GM19397 (cell line): ENCODE results near the gene PHLDB2.
"Not testable (repeated sequence)": the region's sequence is repeated elsewhere in the genome, so short reads cannot be mapped to it uniquely, and the experiment has no call there.

ENCODE experiments used
- ATAC-seq: cut with Tn5 transposase; IDR thresholded peaks from one replicate; pipeline ENCODE4 v1.9.1; 2021; ENCODE audit warnings: mild to moderate bottlenecking, moderate library complexity; ENCODE audit not compliant: unreplicated experiment

The PHLDB2 gene

DNA sequence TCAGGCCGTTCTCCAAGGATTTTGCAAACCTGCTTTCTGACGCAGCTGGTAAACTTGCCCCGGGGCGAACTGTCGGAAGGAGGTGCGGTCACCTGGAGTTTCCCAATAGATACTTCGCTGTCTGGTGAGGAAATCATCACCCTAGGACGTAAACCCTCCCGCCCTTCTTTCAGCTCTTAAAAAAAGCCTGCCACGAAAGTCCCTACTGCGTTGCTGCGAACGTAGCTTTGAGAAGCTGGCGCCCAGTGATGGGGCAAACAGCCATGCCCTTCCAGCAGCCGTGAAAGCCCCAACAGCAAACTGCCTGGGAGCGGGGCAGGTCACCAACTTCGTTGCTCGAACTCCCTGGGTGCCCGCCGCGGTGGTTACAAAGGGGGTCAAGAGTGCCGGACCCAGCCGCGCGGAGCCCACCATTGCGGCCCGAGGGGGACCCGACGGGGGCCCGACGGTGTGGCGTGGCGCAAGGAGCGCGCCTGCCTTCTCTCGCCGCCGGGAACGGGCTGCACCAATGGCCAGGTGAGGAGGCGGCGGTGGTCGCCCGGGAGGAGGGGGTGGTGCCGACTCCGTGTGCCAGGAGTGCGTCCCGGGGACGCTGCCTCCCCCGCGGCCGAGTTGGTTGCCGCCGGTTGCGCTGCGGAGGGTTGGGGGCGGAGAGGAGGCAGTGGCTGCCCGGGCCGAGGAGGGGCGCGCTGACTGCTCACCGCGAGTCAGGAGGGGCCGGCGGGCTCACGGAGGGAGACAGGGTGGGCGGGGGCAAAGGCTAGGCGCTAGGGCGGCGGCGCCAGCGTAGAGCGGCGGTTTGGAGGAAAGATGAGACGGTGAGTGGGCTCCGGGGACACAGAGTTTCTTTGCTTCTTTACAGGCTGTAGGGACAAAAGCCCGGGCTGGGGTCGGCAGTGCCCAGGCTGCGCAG, at the start of gene PHLDB2:
TSS of gene PHLDB2 (plus strand) at position 205 of the 913 bp plus-strand sequence. CDS start 24,813 bp downstream, outside the sequence.
- ATAC-seq, result no peak

DNA sequence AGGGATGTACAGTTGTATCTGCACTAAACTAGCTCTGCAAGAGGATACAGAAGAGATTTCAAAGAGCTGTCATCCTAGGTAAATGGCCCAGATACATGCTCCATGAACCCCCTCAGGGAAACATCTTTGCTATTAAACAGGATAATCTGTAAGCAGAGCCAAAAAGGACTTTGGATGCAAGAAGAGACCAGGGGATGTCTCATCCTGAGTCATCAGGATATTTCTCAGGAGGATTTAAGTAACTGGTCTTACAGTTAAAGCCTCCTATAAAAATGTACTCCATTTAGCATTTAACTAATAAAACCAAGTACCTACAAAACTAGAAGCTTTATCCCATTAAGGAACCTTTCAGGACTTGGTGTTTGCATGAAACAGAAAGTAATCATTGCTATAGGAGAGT, 48.2 kb upstream of the PHLDB2 start:
- ATAC-seq, result no peak

DNA sequence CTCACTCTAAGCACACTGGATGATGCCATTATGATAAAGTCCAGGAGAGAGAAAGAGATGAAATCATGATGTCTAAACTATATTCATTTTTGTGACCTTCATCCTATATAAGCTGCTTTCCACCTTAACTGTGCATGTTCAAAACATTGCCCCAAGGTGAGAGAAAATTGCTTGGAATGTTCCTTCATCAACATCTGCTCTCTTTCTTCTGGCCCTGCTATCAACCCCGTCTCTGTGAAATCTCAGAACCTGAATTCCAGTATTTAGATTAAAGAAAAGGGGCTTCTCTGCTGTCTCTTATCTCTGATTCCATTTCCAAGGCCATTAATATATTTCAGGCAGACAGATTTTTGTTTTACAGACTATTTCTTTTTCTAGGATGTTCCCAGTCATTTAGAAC, 47.3 kb upstream of the PHLDB2 start:
- no peak for ATAC-seq

DNA sequence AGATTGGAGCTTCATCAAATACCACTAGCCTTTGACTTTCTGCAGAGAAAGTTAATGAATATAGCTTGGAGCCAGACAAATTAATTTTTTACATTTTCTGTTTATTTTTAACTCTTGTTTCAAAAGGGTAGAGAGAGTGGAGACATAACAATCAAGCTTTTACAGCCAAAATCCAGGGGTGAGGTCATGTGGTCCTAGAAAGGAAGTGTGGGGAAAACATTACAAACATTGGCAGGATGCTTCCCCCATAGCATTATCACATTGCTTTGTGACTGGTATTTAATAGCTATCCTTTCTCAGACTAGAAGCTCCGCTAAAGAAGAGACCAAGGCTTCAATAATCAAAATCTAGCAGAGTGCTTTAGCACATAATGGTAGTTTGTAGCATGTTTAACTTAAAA, 46.4 kb upstream of the PHLDB2 start:
- no peak for ATAC-seq

DNA sequence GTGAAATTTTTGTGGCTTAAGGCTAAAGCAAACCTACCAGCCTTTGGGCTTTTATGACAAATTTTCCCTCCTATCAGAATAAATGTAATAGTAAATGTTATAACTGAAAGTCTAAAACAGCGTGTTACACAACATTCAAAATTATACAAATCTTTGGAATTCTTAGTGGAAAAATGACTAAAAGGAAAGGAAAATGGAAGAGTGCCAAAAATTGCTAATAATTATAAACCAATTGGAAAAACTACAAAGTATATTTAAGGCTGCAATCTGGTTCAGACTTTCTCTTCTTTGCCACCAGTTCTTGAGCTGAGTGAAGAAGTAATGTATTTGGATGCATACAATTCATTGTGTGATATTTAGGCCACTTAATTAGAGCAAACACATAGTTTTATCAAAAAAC, 45.6 kb upstream of the PHLDB2 start:
- no peak for ATAC-seq

DNA sequence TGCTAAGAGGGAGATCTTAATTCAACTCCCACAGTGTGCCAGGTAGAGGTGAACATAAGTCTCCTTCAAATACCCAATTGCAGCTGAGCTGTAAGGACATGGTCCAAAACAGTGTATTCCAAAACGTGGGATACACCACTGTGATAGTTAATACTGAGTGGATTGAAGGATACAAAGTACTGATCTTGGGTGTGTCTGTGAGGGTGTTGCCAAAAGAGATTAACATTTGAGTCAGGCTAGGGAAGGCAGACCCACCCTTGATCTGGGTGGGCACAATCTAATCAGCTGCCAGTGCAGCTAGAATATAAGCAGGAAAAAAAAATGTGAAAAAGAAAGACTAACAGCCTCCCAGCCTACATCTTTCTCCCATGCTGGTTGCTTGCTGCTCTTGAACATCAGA, 45.1 kb upstream of the PHLDB2 start:
- ATAC-seq, result no peak

DNA sequence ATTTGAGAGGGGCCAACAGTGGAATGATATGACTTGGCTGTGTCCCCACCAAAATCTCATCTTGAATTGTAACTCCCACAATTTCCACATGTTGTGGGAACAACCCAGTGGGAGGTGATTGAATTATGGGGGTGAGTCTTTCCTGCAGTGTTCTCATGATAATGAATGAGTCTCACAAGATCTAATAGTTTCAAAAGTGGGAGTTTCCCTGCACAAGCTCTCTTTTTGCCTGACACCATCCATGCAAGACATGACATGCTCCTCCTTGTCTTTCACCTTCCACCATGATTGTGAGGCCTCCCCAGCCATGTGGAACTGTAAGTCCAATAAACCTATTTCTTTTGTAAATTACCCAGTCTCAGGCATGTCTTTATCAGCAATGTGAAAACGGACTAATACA, 42.3 kb upstream of the PHLDB2 start:
- not testable (repeated sequence) for ATAC-seq

DNA sequence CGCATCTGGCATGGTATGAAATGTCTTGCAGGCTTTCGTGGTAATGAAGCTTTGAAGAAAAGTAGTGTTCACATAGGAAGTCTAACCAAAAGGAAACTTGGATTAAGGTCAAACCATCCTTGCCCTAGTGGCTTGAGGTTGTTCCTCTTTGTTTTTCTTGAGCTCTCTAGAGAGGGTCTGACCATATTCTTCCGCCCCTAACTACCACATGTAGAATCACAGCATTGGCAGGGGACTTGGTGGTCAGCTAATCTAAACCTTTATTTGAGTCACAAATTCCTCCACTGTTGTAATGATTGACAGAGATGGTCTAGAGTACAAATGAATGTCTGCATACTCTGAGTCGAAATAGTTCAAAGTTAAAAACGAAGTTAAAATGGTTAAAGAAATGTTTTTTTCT, 39.1 kb upstream of the PHLDB2 start:
- no peak for ATAC-seq

DNA sequence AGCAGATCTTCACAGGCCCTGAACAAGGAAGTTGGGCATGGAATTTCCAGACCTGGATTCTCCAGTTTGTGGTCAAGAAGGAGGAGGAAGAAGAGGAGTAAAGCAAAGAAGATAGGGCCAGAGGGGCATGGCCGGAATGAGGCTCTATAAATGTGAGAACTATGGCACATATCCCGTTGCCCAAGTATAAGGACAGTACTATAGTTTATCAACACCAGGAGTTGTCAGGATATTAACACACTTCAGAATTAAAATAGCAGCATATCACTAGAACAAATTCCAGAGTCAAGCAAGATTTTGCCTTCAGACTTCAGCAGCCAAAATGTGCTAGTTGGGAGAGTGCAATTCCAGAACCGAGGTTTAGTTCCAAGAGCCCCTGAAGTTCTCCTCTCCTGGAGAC, 38.4 kb upstream of the PHLDB2 start:
- ATAC-seq, result no peak

DNA sequence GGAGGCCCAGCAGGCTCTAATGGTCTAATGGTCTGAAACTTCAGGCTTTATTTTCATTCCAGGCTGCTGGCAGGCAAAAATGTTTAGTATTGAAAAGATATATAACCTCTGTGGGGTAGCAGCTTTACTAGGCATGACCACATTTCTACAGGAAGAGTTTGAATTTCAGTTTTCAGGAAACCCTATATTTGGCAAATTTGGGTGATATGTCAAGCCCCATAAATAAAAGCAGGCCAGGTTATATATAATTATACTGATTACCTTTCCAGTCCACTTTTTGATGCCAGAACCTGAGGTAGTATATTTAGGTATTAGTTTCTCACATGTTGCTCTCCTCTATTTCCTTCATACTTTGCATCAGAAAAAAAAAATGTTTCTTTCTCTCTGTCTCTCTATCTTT, 37.2 kb upstream of the PHLDB2 start:
- ATAC-seq, result no peak

DNA sequence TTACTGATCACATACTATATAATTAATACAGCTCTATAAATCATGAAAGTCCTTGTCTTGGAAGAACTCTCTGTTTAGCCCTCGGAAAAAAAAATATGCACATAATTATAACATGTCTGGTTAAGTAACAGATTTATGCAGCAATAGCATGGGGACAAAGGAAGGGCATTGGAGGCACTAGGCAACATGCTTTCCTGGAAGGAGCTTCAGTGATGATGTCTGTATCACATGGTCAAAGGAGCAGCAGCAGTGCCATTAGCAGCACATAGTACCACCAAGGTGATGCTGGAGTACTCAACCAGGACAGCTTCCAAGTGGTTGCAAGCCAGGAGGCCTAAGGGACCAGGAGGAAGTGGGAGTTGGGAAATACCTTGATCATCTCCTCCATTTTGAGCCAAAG, 36.3 kb upstream of the PHLDB2 start:
- ATAC-seq, result no peak

DNA sequence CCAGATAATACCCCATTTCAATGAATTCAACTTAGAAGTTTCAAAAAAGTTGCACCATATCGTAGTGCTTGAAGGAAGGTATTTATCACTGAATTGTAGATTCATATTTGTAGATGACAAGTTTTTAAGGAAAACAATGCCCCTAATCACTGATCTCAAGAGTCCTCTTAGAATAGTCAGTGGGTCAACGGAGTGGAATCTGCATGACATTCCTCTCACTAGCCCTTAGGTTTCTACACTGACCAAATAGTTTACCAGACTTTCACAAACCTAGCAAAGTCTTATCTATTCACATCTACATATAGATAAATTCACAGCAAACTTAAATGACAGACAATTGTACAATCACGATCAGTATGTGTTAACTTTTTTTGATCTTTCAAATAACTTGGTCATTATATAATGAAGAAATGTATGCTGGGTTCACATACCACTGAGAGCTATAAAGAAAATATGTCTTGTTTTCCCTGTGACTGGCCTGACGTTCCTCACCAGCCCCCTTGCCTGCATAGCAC, 35.7 kb upstream of the PHLDB2 start:
- no peak for ATAC-seq

DNA sequence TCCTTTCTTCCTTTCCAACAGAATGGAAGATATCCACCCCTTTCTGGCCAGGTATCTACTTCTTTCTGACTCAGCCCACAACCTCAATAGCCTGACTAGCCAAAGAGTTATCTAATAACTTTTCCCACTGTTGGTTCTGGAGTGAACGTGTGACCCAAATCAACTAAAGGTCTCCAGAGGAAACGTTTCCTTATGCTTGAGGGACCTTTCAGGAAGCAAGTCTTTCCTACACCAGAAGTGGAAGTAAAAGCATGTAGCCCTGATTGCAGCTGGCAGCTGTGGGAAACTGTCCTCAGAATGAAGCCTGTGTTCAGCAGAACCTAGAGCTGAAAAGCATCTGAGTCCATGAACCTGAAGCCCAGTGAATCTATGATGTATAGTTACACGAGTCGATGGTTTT, 34.7 kb upstream of the PHLDB2 start:
- no peak for ATAC-seq

DNA sequence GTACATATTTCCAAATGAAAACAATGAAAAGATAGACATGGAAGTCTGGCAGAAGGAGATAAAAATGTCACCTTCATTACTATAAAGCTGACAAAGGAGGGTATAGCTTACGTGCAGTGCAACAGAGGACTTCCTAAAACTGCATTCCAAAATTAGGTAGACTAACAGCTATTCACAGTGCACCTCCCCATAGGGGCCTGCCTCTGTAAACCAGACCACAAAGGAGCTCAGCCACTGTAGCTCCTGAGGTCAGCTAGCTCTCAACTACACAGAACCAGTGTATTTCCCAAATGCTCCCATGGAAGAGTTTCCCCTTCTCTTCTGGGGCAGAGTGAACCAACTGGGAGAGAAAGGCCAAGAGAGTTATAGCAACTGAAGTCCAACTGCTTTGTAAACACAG, 31.2 kb upstream of the PHLDB2 start:
- ATAC-seq, result no peak

DNA sequence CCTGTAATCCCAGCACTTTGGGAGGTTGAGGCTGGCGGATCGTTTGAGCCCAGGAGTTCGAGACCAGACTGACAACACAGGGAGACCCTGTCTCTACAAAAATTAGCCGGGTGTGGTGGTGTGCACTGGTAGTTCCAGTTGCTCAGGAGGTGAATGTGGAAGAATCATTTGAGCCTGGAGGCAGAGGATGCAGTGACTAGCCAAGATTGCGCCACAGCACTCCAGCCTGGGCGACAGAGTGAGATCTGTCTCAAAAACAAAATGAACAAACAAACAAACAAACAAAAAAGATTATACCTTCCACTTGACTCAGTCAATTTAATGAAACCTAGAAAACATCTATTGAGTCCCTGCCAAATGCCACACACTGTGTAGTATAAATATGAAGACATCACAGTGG, 30.5 kb upstream of the PHLDB2 start:
- ATAC-seq, result no peak

DNA sequence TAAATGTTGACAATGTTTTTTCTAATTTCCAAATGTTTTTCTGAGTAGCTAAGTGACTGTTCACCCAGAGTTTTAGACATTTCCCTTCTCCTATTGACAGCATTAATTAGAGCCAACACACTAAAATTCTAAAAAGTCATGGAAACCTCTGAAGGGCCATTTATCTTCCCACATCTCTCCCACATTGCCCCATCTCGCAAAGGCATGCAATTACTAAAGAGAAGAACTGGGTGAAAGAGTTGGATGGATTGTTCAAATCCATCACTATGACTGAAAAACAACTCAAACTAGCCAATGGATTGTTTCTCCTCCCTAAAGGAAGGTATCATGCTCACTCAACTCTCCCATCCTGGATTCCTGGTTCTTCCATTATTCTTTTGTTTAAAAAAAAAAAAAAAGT, 30.0 kb upstream of the PHLDB2 start:
- no peak for ATAC-seq

DNA sequence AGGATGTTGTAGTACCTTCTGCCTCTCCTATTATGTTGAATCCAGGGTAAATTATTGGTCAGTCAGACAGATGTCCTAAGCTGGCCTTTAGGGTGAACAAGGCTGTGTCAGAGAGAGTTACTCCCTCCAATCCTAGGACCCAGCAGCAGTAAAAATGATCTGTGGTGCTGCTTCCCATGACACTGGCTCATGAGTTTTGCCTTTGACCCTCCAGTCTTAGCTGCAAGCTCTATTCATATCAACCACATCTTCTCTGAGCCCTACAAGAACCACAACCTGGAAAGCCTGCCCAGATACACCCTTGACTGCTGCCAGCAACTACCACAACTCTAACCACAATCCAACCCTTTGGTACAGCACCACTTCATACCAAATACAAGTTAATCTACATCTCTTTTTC, 27.2 kb upstream of the PHLDB2 start:
- ATAC-seq, result no peak

DNA sequence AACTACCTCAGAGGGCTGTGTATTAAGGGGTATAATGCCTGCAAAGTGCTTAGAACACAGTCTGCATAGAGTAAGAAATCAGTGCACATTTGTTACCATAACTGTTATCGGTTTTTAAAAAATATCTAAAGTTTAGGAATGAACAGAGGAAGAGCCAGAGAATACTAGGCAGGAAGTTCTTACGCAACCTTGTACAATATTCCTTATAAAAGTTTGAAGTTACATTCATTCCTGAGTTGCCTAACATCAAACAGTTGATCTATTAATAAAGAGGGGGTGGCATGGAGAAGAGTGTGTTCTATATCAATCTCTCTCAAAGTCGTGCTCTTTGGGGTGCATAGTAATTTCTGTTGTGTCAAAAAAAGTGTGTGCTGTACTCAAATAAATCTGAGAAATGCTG, 22.0 kb upstream of the PHLDB2 start:
- no peak for ATAC-seq

DNA sequence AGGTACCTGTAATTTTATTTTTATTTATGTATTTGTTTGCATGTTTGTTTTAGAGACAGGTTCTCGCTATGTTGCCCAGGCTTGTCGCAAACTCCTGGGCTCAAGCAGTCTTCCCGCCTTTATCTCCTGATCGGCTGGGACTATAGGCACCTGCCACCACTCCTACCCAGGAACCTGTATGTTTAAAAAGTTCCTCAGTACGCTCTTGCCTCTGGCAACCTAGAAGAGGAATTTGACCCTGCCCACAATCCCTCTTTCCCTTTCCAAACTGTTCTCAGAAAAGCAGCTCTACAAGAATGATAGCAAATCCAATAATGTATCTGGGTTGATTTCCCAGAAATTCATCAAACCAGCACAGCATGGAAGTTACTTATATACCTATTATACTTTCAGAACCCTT, 20.9 kb upstream of the PHLDB2 start:
- no peak for ATAC-seq

DNA sequence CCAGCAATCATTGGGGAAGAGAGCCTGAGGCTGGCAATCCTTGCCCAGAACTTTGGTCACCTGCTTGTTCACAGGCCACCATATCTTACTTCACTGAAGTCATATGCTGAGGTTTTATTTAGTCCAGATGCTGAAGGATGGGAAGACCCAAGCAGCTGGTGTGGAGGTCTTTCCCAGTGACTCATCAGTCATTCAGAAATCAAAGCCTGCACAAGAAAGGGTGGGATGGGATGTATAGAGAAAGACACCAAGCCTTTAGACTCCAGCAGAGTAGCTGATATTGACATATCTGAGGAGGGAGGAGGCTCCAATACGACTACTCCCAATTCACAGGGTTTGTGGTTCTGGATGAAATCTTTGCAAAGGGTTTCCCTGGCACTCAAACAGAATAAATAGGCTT, 13.0 kb upstream of the PHLDB2 start:
- ATAC-seq, result no peak

DNA sequence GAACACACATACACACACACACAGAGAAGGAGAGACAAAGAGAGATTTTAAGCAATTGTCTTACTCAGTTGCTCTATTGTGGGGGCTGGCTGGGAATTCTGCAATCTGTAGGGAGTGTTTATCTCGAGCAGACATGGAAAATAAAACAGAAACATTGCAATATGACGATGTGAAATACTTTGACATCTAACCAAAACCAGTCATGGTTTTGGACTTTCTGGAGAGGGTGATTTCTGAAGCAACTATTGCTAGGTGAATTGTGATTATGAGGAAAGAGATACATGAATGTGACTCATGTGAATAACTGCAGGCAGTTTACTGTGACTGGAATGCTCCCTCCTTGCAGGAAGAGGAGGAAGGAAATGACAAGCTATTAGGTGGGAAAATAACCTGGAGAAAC, 12.3 kb upstream of the PHLDB2 start:
- no peak for ATAC-seq

DNA sequence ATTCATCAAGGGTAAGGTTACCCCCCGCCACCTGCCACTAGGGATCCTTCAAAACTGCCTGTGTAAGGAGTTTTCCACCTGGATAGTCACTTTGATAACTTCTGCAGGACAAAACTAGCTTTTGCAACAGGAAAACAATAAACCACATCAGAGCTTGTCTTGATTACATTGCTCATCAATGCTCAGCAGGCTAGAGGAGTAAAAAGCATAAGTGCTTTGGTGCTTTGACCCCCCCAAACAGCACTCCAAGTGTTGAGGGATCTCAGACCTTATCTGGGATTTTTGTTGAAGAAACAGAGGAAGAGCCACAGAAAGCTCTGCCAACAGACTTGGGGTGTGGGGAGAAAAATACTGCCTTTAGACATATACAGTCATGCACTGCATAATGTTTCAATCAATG, 10.8 kb upstream of the PHLDB2 start:
- no peak for ATAC-seq

DNA sequence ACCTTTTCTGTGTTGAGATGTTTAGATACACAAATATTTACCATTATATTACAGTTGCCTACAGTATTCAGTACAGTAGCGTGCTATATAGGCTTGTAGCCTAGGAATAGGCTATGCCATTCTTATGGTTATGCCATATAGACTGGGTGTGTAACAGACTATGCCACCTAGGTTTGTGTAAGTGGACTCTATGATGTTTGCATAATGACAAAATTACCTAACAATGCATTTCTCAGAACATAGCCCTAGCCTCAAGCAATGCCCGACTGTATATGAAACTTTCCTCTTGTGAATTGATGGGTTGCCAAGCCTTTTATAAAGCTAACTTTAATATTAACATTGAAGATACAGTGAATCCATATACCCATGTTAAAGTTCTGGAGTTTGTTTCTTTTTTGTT, 10.3 kb upstream of the PHLDB2 start:
- ATAC-seq, result no peak
